ENCODE measurements around the gene RBM20. TPM values are rescaled to one million over a fixed set of nuclear protein-coding genes. Genes with fewer than 3 reads are reported as not detected.

RBM20 gene
- total and polyA plus RNA-seq, 2 experiments from 2014 or later, result not detected

DNA sequence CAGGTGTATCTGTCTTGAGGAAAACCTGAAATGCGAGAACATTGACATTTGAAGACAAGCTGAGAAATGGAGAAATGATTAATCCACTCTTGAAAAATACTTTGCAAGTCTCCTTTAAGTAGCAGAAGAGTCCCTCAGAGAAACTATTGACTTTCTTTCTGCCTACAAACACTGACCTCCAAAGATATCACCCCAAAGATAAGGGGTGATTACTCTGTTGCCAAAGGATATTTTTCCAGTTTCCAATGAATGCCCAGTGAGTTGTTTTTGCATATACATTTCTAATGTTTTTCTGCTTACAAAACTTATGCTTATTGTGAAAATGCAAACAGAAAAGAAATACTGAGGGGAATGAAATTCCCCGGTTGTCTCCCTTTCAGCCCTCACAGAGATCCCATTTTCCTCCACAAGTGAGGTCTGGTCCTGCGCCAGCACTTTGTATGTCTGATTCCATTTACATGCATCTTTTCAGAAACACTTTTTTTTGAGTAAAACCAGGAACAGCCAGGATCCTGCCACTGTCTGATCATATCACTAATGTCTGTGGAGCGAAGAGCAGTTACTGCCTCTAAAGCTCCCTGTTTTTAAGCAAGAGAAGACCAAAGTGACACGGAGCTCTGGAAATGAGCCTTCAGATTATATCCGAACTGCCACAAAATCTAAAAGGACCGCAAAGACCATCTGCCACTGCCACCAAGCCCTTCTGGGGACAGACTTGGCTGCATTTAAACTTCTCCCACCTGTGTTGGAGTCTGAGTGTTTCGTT lies 144.7 kb downstream of the RBM20 start:
- Histone ChIP-seq H3K4me2 (ENCODE audit: unreplicated experiment) (no peak overlapping the region), H3K36me3 (ENCODE audit: low read depth) (no peaks in the 10 kb centered on the region), H3K4me1 (ENCODE audit: insufficient read depth) (no peaks in the 10 kb centered on the region), H3K9ac (no peak overlapping the region), H3K4me3 (no peak overlapping the region), H3K27me3 (replicated peaks; ENCODE audit: insufficient read depth) (peaks cover 16% of the 10 kb centered on the region), H4K20me1 (ENCODE audit: insufficient read depth) (no peaks in the 10 kb centered on the region), H3K27ac (no peak overlapping the region), H2AFZ (no peak overlapping the region), H3K9me3 (ENCODE audit: low read depth) (no peaks in the 10 kb centered on the region), H3F3A (ENCODE audit: insufficient read depth) (no peaks in the 10 kb centered on the region), H3K9me2 (ENCODE audit: insufficient read depth) (no peaks in the 10 kb centered on the region), H3K79me2 (ENCODE audit: insufficient read depth) (no peaks in the 10 kb centered on the region)
- no peak for TF ChIP-seq EZH2 (IDR thresholded peaks at IDR 0.05; ENCODE audit: insufficient read depth, poor library complexity, severe bottlenecking)
- no peak for TF ChIP-seq EZH2phosphoT487 (IDR thresholded peaks at IDR 0.05; ENCODE audit: insufficient read depth, low read depth)
- no peak for DNase-seq
- WGBS, 2 experiments (ENCODE audit: low coverage in 1 of 2, low lambda C conversion rate in 2 of 2, missing lambda C conversion rate in 2 of 2), result 65 to 68% methylated on average over 8 of the region's 8 CpGs
- in situ Hi-C loops (cut with MboI), result no loop called here

DNA sequence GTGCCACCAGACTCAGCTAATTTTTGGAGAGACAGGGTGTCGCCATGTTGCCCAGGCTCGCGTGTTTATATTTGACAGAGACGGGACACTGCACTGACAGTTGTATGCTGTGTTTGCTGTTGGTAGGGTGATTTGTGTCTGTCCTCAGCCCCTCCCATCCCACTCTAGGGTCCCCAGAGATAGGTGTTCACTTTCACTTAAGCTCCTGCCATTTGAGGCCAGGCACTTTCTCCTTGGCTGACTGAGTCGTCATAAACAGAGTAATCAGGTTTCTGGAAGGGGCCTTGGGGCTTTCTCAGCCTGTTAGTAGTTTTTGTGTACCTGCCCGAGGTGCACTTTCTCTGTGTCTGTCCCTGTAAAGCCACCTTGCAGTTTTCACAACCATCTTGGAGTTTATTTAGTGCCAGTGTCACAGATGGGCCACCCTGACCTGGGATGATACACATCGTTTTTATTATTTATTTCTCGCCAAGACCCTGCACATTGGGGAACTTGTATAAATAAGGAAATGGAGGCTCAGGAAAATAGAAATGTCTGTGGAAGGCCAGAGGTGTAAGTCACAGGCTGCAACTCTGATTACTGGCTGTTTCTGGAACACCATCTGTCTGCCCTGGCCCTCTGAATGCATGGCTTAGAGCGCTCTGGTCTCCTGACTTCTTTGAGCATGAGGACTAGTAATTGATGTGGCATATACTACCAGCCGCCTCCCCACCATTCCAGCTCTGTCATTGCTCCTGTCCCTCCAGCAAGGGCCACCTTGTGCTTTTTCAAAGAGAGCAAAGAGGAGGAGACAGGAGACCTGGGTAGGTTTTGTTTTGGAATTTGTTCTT lies 145.7 kb downstream of the RBM20 start:
- H3K79me2 ChIP-seq (ENCODE audit: insufficient read depth), result no peaks in the 10 kb centered on the region
- 78 to 80% methylated on average over 10 of the region's 10 CpGs for WGBS, 2 experiments (ENCODE audit: low coverage in 1 of 2, low lambda C conversion rate in 2 of 2, missing lambda C conversion rate in 2 of 2)
- in situ Hi-C loops (cut with MboI), result no loop called here

DNA sequence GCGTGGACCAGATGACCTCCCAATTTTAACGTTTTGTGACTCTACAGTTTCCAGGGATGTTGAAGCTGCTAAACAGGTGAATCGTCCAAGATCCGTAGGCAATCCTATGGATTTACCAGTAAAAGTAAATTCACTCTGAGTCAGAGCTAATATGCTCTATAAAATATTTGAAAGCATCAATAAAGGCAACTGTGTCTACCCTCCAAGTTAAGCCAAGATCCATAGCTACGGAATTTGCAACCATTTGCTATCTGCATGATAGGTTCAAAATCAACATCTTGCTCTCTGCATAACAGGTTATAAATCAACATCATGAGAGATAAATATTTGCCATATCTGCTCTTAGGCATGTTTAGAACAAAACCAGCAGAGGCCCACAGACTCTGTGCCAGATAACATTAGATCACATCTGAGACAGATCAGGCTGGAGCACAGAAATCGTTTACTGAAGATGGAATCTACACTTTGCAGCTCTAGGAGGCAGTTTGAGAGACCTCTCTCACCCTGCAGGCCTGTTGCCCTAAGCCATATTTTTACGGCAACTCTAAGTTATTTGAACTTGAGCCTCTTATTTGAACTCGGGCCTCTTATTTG lies 146.9 kb downstream of the RBM20 start:
- WGBS, 2 experiments (ENCODE audit: low coverage in 1 of 2, low lambda C conversion rate in 2 of 2, missing lambda C conversion rate in 2 of 2), result 66 to 69% methylated on average over 8 of the region's 8 CpGs
- H3K36me3 ChIP-seq (ENCODE audit: low read depth), result no peaks in the 10 kb centered on the region
- no peaks in the 10 kb centered on the region for H4K20me1 ChIP-seq (ENCODE audit: insufficient read depth)
- H3K9ac ChIP-seq, result no peak overlapping the region
- in situ Hi-C loops (cut with MboI), result no loop called here
- no peaks in the 10 kb centered on the region for H3K4me1 ChIP-seq (ENCODE audit: insufficient read depth)
- no peaks in the 10 kb centered on the region for H3K9me3 ChIP-seq (ENCODE audit: low read depth)
- DNase-seq, result no peak
- no peak overlapping the region for H3K27ac ChIP-seq
- no peaks in the 10 kb centered on the region for H3F3A ChIP-seq (ENCODE audit: insufficient read depth)
- no peaks in the 10 kb centered on the region for H3K9me2 ChIP-seq (ENCODE audit: insufficient read depth)
- TF ChIP-seq EZH2phosphoT487 (IDR thresholded peaks at IDR 0.05; ENCODE audit: insufficient read depth, low read depth), result no peak
- no peak for TF ChIP-seq EZH2 (IDR thresholded peaks at IDR 0.05; ENCODE audit: insufficient read depth, poor library complexity, severe bottlenecking)
- H2AFZ ChIP-seq, result no peak overlapping the region
- no peaks in the 10 kb centered on the region for H3K79me2 ChIP-seq (ENCODE audit: insufficient read depth)
- no peak overlapping the region for H3K4me2 ChIP-seq (ENCODE audit: unreplicated experiment)
- H3K27me3 ChIP-seq (replicated peaks; ENCODE audit: insufficient read depth), result peaks cover 20% of the 10 kb centered on the region
- no peak overlapping the region for H3K4me3 ChIP-seq

More for the DNA sequence above, 145.7 kb downstream of the RBM20 start:
- Histone ChIP-seq H2AFZ (no peak overlapping the region), H3K27ac (no peak overlapping the region), H3K36me3 (ENCODE audit: low read depth) (no peaks in the 10 kb centered on the region), H4K20me1 (ENCODE audit: insufficient read depth) (no peaks in the 10 kb centered on the region), H3F3A (ENCODE audit: insufficient read depth) (no peaks in the 10 kb centered on the region), H3K4me2 (ENCODE audit: unreplicated experiment) (no peak overlapping the region), H3K4me3 (no peak overlapping the region), H3K9me3 (ENCODE audit: low read depth) (no peaks in the 10 kb centered on the region), H3K27me3 (replicated peaks; ENCODE audit: insufficient read depth) (peaks cover 20% of the 10 kb centered on the region), H3K9me2 (ENCODE audit: insufficient read depth) (no peaks in the 10 kb centered on the region), H3K4me1 (ENCODE audit: insufficient read depth) (no peaks in the 10 kb centered on the region), H3K9ac (no peak overlapping the region)
- no peak for TF ChIP-seq EZH2 (IDR thresholded peaks at IDR 0.05; ENCODE audit: insufficient read depth, poor library complexity, severe bottlenecking)
- TF ChIP-seq EZH2phosphoT487 (IDR thresholded peaks at IDR 0.05; ENCODE audit: insufficient read depth, low read depth), result no peak
- DNase-seq, result no peak

DNA sequence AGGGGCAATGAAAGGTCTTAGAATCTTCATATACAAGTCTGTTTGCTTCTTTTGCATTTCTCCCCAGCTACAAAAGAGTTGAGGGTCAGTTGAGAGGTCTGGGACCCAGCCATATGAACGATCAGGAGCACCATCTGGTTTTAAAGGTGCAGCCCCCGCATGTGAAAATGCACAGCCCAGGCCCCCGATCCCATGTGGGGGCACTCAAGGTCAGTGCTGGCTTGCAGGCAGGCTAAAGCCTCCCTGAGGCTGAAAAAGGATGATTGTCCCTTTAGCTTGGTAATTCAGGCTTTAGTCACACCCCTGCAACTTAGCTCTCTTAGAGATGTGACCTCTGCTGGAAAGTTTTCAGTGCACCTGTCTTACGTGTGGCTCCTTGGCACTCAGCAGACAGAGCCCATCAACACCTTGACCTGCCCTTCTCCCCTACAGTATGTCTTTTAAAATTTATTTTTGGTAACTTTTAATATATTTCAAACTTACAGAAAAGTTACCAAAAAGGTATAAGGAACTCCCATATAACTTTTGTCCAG lies 147.5 kb downstream of the RBM20 start:
- H3K4me1 ChIP-seq (ENCODE audit: insufficient read depth), result no peaks in the 10 kb centered on the region
- in situ Hi-C loops (cut with MboI), result no loop called here
- no peaks in the 10 kb centered on the region for H3K36me3 ChIP-seq (ENCODE audit: low read depth)
- H3K9me3 ChIP-seq (ENCODE audit: low read depth), result no peaks in the 10 kb centered on the region
- no peak overlapping the region for H3K27ac ChIP-seq
- TF ChIP-seq EZH2phosphoT487 (IDR thresholded peaks at IDR 0.05; ENCODE audit: insufficient read depth, low read depth), result no peak
- no peak for TF ChIP-seq EZH2 (IDR thresholded peaks at IDR 0.05; ENCODE audit: insufficient read depth, poor library complexity, severe bottlenecking)
- H3K27me3 ChIP-seq (replicated peaks; ENCODE audit: insufficient read depth), result peaks cover 20% of the 10 kb centered on the region
- H3K79me2 ChIP-seq (ENCODE audit: insufficient read depth), result no peaks in the 10 kb centered on the region
- no peaks in the 10 kb centered on the region for H4K20me1 ChIP-seq (ENCODE audit: insufficient read depth)
- H3K9me2 ChIP-seq (ENCODE audit: insufficient read depth), result no peaks in the 10 kb centered on the region
- H2AFZ ChIP-seq, result no peak overlapping the region
- no peak overlapping the region for H3K4me2 ChIP-seq (ENCODE audit: unreplicated experiment)
- no peaks in the 10 kb centered on the region for H3F3A ChIP-seq (ENCODE audit: insufficient read depth)
- H3K9ac ChIP-seq, result no peak overlapping the region
- H3K4me3 ChIP-seq, result no peak overlapping the region
- 60 to 65% methylated on average over 4 of the region's 4 CpGs for WGBS, 2 experiments (ENCODE audit: low coverage in 1 of 2, low lambda C conversion rate in 2 of 2, missing lambda C conversion rate in 2 of 2)
- no peak for DNase-seq
